Measurements from ENCODE around the gene PPP1R11.

GRCh38 chr6:30097902-30098768 lies 31.1 kb downstream of the PPP1R11 start:
- TF ChIP-seq CTCF (IDR thresholded peaks at IDR 0.05) (no peak), SIN3A (IDR thresholded peaks at IDR 0.05; ENCODE audit: borderline replicate concordance, insufficient read depth, low read depth, low read length) (no peak), TCF7L2 (IDR thresholded peaks at IDR 0.05; ENCODE audit: low read depth, low read length) (no peak), REST (IDR thresholded peaks at IDR 0.05; ENCODE audit: insufficient read depth in 1 of 2, low read depth in 2 of 2, low read length in 1 of 2) (no peak), POLR2AphosphoS5 (IDR thresholded peaks at IDR 0.05; ENCODE audit: low read depth, low read length) (no peak)
